HG03139 (cell line): ENCODE data around the gene TMEM135.
"Not testable (repeated sequence)": the region's sequence is repeated elsewhere in the genome, so short reads cannot be mapped to it uniquely, and the experiment has no call there.

Experiments used
- ATAC-seq: cut with Tn5 transposase; IDR thresholded peaks from one replicate; pipeline ENCODE4 v1.9.1; 2021; ENCODE audit not compliant: unreplicated experiment

TMEM135 gene

DNA sequence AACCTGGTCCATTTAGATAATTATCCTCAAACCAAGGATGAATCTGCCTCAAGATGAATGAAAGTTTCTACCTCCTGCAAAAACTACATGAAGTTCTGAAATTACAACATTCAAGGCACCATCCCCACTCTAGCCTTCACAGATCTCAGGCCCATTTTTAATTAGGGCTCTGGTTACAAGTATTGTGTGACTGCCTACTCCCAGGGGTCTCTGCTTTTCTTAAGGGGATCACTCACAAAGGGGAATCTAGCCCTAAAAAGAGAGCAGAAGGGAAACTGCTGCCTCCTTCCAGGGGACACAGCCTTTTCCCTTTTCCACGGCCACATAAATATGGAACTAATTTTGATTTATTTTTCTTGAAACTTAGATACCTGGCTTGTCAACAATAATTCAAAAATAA lies 17.4 kb upstream of the TMEM135 start:
- no peak for ATAC-seq

DNA sequence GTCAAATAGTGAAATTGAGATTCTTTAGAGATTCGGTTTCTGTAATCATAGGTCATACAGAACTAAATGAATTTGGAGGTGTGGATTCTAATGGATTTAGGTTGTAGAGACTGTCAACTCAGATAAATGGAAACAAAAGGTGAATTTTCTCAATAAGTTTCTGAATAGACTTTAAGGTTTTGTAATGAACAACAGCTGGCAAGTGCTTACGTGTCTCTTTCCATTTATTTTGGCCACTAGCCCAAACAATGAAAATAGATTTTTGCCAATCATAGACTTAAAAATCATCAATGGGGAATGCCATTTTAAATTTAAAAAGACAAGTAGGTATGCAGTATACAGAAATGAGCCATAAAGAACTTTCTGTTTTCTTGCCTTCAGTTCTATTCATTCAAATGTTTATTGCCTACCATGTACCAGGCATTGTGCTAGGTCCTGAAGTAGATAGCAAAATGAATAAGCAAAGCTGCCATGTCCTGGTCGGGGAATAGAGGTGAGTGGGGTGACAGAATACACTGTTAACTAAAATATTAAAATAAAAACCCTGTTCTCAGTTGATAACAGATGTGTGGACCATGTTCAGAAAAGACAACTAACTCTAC lies 16.9 kb upstream of the TMEM135 start:
- no peak for ATAC-seq

DNA sequence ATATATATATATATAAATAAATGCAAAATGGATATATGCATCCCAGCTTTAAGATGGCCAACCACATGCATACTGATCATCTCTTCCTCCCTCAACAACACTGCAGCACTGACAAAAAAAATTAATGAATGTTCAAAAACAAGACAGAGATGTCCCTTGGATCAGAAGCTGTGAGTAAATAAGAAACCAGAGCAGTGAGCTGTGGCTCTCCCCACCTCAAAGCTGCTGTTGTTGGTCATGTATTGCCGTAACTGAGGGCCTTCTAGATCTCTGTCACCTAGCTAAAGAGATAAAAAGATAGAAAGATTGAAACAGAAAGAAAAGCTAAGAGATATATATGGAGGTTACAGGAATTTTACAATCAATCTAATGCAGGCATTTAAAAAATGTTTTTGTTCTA lies 15.5 kb upstream of the TMEM135 start:
- no peak for ATAC-seq

DNA sequence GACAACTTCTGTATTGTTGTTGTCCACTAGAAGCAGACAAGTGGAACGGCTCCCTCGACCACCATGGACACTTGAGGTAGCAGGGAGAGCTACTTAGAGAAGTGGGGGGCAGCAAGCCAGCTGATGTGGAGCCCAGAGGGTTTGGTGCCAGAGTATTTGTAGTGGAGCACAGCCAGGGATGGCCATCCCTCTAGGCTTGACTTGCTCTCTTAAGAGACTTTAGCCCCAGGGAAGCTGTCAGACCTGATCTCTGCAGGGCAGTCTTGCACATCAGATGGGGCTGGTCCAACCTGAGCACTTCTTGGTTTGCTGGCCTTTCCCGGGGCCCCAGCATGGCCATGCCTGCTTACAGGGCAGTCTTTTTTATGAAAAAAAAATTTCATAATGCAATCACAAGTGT lies 15.0 kb upstream of the TMEM135 start:
- ATAC-seq = no peak

DNA sequence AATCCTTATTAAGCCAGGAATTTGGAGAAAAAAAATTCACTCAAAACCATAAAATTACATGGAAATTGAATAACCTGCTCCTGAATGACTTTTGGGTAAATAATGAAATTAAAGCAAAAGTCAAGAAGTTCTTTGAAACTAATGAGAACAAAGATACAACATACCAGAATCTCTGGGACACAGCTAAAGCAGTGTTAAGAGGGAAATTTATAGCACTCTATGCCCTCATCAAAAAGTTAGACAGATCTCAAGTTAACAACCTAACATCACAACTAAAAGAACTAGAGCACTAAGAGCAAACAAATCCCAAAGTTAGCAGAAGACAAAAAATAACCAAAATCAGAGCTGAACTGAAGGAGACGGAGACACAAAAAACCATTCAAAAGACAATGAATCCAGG lies 11.3 kb upstream of the TMEM135 start:
- not testable (repeated sequence) for ATAC-seq

DNA sequence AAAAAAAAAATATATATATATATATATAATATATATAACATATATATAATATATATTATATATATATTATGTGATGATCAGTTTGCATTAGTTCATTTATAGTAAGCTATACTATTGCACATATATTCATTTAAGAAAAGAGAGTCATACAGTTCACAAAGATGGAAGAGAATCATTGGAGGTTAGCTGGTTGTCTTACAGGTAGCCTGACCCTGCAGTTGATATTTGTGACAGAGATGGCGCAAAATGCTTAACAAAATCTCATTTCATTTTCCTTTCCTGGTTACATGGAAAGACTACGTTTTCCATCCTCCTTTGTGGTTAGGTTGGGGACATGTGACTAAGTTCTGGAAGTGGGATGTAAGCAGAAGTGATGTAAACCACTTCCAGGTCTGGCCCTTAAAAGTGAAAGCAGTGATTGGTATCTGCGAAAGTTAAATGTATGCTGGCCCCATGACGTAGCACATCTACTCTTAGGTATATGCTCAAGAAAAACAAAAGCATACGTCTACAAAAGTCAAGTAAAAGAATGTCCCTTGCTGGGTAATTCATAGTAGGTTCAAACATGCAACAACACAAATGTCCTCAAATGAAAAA lies 7.2 kb upstream of the TMEM135 start:
- no peak for ATAC-seq

DNA sequence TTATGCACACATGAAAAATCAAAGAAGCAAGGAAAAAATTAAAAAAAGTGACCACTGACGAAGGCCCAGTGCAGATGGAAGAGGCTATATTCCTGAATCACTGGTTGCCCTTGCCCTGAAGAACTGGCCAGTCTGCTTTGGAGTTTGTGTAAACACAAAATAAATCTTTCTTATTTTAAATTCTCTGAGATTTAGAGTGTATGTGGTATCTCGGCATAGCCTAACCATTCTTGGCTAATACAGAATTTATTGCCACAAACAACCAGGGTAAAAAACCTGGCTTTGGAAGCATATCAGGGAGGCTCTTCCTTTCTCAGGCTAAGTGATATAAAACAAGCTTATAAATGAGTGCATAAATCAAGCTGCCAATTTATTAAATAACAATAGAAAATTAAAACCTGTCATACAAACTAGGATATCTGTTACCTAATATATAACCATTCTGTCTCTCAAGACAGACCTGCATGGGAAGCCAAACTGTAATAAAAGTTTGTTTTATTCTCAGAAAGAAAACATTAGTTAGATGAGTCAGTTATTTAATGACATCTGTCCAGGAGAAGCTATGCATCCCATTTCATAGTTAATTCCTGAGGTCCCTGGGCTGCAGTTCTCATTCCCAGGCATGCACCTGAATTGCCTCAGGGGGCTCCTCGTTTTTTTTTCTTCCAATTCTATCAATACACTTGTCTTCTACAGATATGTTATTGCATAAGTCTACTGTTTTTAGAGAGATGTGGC lies 6.1 kb upstream of the TMEM135 start:
- no peak for ATAC-seq

DNA sequence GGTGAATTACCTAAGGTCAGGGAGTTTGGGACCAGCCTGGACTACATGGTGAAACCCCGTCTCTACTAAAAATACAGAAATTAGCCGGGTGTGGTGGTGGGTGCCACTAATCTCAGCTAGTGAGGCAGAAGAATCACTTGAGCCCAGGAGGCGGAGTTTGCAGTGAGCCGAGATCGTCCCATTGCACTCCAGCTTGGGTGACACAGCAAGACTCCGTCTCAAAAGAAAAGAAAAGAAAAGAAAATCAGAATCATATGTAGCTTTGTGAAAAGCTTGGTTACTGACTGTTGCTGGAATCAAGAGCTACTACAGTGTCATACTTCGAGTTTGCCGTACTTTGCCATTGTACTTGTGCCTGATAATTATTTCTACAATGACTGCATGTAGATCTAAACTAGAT lies 4.2 kb upstream of the TMEM135 start:
- ATAC-seq = no peak

DNA sequence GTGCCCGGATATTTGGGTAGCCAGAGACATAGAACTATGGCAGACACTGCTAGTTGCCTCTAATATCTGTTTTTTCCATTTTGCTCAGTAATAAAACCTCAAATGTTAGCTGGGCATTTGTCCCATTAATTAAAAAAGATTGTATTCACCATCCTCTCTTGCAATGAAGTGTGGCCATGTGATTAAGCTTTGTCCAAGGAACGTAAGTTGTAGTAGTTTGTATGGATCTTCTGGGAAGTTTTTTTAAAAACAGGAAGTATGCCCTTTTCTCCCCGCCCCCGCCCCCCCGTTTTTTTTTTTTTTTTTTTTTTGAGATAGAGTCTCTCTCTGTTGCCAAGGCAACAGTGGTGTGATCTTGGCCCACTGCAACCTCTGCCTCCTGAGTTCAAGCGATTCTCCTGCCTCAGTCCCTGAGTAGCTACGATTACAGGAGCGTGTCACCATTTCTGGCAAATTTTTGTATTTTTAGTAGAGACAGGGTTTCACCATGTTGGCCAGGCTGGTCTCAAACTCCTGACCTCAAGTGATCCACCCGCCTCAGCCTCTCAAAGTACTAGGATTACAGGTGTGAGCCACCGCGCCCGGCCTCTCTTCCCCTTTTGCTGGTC lies 1.7 kb upstream of the TMEM135 start:
- no peak for ATAC-seq

DNA sequence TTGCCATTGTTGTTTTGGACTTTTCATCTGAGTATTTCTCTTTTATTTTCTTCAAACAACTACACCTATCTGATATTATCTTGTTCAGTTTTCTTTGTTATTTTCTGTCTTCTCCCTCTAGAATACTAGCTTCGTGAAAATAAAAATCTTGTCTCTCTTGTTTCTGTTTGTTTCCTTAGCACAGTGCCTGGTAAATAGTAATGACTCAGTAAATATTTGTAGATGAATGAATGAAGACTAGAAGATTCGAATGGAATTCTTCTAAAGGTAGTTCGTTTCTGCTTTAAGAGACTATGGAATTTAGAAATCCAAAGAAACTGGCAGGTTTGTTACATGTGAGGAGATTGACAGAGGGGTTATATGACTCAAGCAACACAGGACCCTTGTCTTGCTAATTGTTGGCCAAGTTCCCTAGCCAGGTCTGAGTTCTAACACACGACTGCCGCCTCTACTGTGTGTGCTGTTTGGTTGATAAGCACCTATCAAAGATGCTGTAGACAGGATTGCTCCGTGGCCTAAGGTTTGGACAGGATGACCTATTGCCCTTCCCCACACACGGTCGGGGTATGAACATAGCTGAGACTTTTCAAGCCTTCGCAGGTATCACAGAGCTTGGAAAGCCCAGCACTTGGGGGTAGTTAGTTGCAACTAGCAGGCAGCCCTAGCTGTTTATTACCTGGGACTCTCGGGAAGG lies 831 bp upstream of the TMEM135 start:
- peak; percentile 5 for ATAC-seq

DNA sequence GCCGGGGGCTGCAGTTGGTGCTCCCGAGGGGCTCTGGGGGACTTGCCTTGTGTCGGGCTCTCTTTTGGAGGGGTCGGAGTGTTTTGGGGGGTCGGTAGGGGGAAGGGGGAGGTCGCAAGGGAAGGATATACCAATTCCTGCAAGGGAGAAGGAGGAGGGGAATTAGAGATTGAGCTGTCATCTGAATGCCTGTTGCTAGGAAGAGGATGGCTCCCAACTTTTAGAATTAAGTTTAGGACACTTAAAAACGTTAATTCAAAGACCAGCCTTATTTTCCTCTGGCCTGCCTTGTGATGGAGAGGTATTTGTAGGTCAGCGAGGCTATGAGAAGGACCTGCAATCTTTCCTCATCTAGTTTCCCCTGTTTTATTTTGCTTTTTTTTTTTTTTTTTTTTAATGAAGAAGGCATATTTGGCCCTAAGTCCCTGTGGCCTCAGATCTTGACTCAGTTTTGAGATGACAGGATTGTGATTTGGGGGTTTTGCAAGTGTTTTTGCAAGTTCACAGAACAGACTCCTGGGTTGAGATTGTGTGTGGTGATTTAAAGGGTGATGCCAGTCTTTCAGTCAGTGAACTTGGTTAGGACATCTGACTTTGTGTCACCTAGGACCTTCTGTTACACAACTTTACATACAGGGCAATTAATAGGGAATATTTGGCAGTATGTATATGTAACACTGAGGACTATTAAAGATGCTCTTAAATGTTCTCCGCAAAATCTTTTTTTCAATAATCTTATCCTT lies 672 bp downstream of the TMEM135 start:
- ATAC-seq = no peak

DNA sequence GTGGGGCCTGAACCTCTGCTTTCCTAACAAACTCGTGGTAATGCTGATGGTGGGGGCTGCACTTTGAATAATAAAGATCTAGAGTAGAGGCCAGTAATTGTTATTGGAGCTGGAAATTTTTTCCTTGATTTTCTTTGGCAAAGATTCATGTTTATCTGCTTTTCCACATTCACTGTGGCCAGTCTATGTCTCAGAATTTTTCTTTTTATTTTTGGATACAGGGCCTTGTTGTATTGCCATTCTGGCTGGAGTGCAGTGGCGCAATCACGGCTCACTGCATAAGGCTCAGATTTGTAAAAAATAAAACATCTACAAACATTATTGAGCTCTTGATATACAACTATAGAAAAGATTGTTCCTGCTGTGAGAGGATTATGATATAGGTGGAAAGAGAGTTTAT lies 1.6 kb downstream of the TMEM135 start:
- ATAC-seq = no peak

DNA sequence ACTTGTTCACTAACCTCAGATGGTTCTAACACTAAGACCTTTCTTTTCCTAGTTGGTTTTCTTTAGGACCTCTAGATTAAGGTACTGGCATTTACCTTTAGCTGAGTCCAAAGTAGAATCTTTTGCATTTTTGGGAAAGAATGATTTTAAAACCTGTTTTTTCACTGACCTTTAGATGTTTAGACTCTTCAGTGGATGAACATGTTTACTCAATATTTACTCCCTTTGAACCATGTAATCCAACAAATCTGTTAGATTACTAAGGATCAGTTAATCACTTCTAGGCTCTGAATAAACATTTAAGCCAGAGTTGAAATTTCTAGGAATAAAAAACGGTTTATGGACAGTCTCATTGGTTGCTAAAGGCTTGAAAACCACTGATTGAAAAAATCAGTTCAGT lies 6.2 kb downstream of the TMEM135 start:
- ATAC-seq = no peak

DNA sequence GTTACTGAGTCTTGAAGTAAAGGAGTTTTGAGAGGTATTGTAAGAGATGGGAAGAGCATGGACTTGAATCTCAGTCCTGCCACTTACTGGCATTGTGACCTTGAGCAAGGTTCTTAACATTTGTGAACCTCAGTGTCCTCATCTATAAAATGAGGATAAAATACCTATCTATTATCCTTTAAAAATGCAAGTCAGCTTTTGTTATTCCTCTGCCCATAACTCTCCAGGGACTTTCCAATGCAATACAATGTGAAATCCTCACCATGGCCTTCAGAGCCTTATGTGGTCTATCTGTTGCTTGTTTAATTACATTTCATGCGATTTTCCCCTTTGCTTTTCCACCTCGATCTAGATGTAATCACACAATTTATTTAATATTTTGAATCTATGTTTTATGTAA lies 9.1 kb downstream of the TMEM135 start:
- no peak for ATAC-seq

DNA sequence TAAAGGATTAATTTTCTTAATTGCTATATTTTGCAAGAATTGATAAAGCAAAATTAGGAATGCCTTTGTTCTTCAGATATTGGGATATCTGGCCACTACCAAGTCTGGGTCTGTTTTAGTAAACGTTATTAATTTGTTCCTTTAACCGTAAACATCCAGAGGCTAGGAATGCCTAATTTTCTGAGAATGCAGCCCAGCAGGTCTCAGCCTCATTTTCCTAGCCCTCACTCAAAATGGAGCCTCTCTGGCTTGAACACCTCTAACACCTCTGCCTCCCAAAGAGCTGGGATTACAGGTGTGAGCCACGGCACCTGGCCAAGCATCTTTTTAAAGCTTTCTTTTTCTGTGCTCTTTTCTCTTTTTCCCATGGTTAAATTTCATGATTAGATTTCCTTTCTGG lies 18.4 kb downstream of the TMEM135 start:
- ATAC-seq = no peak

DNA sequence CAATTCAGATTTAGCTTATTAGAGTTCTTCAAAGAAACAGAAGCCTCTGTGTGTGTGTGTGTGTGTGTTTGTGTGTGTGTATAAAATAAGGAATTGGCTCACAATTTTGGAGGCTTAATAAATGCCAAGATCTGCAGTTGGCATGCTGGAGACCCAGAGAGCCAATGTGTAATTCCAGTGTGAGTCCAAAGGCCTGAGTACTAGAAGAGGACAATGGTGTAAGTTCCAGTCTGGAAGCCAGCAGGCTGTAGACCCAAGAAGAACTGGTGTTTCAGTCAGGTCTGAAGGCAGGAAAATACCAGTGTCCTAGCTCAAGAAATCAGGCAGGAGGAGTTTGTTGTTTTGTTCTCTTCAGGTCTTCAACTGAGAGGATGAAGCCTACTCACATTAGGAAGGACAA lies 20.0 kb downstream of the TMEM135 start:
- no peak for ATAC-seq

DNA sequence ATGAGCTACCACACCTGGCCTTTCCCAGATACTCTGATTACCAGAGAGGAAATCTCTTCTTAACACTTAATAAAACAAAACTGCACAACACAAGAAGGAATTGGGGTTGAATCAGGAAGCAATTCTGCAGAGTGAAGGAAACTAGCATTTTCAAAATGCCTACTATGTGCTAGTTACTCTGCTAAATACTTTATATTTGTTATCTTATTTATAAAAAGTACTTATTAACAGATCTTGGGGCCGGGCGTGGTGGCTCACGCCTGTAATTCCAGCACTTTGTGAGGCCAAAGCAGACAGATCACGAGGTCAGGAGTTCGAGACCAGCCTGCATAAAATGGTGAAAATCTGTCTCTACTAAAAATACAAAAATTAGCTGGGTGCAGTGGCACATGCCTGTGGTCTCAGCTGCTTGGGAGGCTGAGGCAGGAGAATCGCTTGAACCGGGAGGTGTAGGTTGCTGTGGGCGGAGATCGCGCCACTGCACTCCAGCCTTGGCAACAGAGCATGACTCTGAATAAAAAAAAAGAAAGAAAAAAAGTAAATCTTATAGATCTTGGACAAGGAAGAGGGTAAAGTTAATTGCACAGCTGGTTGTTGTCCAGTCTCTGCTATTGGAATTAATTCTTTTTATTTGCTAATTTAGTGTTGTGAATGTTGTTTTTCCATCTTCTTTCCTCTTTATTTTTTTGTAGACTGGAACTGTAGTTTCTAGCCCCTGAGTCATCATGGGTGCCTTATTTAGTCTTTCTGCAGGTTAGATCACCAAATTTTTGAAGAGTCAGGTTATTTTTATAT lies 22.1 kb downstream of the TMEM135 start:
- no peak for ATAC-seq

DNA sequence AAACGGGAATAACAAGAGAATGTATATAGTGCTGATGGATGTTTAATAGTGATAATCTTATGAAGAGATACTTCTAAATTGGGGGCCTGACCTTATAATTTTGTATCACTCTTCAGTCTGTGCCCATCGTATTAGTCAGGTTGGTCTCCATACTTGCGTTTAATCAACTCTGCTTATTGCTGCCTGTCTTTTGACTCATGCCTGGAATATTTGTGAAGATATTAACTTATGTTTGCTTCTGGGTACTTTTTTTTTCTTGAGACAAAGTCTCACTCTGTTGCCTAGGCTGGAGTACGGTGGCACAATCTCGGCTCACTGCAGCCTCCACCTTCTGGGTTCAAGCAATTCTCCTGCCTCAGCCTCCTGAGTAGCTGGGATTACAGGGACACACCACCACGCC lies 24.0 kb downstream of the TMEM135 start:
- ATAC-seq = no peak

DNA sequence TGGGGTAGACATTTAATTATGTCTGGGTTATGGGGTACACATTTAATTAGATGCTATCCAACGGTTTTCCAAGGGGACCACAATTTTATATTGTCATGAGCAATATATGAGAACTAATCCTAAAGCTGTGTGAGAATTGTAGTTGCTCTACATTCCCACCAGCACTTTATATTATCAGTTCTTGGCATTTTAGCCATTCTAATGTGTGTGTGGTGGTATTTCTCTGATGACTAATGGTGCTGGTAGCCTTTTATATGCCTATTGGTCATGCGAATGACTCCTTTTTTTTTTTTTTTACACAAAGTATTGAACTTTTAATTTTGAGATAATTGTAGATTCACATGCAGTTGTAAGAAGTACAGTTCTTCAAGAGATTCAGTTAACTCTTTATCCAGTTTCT lies 26.2 kb downstream of the TMEM135 start:
- ATAC-seq = no peak

DNA sequence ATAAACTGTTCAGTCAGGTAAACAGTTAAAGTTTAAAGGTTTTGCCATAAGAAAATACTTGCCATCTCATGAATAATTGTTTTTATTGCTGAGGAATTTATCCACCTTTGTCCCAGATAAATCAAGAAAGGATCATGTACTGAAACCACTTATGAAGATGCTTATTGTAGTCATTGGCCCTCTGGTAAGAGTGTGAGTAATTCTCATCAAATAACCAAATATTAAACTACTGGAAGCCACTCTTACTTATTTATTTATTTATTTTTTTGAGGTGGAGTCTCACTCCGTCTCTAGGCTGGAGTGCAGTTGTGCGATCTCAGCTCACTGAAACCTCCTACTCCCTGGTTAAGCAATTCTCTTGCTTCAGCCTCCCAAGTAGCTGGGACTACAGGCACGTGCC lies 35.1 kb downstream of the TMEM135 start:
- no peak for ATAC-seq
